Rectal smooth muscle tissue (tissue), 1 donor: ENCODE measurements around the gene ZMIZ2.

Source experiments
- H3K27ac ChIP-seq: one replicate; pipeline ENCODE4 v1.7.0; 2013; ENCODE audit warnings: low read depth, low read length, inconsistent platforms
- H3K27me3 ChIP-seq: one replicate; pipeline ENCODE4 v1.7.0; 2013; ENCODE audit warnings: low read length; ENCODE audit not compliant: control insufficient read depth, insufficient read depth
- H3K36me3 ChIP-seq: one replicate; pipeline ENCODE4 v1.7.0; 2013; ENCODE audit warnings: low read length; ENCODE audit not compliant: control insufficient read depth, insufficient read depth
- H3K4me1 ChIP-seq: one replicate; pipeline ENCODE4 v1.7.0; 2013; ENCODE audit warnings: low read length; ENCODE audit not compliant: control insufficient read depth, insufficient read depth
- H3K4me3 ChIP-seq: one replicate; pipeline ENCODE4 v1.7.0; 2013; ENCODE audit warnings: low read length
- H3K9ac ChIP-seq: one replicate; pipeline ENCODE4 v1.7.0; 2013; ENCODE audit warnings: low read length

Gene ZMIZ2

DNA sequence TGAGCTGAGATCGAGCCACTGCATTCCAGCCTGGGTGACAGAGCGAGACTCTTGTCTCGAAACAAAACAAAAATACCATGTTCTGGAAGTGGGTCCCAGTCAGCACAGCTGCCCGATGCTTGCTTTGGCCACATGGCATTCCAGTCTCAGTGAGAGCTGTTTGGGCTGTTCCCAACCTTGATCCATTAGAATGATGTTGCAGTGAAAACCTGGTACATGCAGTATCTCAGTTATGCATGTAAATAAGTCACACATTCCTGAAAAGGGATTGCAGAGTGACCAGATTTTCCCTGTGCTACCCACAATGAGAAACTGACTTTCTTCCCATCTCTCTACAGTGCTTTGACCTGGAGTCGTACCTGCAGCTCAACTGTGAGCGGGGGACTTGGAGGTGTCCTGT lies 15.4 kb downstream of the ZMIZ2 start:
- peaks cover 52% of the 10 kb centered on the region for H3K36me3 ChIP-seq
- H3K27me3 ChIP-seq, result no peaks in the 10 kb centered on the region
- no peak overlapping the region for H3K27ac ChIP-seq
- no peak overlapping the region for H3K9ac ChIP-seq
- peaks cover 18% of the 10 kb centered on the region for H3K4me1 ChIP-seq
- H3K4me3 ChIP-seq, result no peak overlapping the region

GRCh38 chr7:44764665-44765578 lies 16.3 kb downstream of the ZMIZ2 start:
- Histone ChIP-seq H3K36me3 (peaks cover 52% of the 10 kb centered on the region), H3K4me1 (peaks cover 27% of the 10 kb centered on the region), H3K4me3 (no peak overlapping the region), H3K27me3 (no peaks in the 10 kb centered on the region), H3K9ac (no peak overlapping the region), H3K27ac (no peak overlapping the region)

GRCh38 chr7:44765579-44766415 lies 17.1 kb downstream of the ZMIZ2 start:
- H3K27ac ChIP-seq, result no peak overlapping the region
- no peak overlapping the region for H3K9ac ChIP-seq
- peaks cover 46% of the 10 kb centered on the region for H3K36me3 ChIP-seq
- no peaks in the 10 kb centered on the region for H3K27me3 ChIP-seq
- H3K4me1 ChIP-seq, result peaks cover 31% of the 10 kb centered on the region
- H3K4me3 ChIP-seq, result no peak overlapping the region

DNA sequence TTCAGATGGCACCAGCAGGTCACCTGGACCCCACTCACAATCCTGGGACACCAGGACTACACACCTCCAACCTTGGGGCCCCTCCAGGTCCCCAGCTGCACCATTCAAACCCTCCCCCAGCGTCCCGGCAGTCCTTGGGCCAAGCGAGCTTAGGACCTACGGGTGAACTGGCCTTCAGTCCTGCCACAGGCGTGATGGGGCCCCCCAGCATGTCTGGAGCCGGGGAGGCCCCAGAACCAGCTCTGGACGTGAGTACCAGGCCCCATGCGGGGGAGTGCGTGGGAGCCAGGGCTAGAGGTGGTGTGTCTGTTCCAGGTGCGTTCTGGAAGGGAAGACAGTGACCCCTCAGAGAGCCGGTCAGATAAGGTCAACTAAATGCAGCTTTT lies 17.8 kb downstream of the ZMIZ2 start:
- Histone ChIP-seq H3K27ac (no peak overlapping the region), H3K9ac (no peak overlapping the region), H3K4me3 (no peak overlapping the region), H3K36me3 (peaks cover 40% of the 10 kb centered on the region), H3K4me1 (peaks cover 31% of the 10 kb centered on the region), H3K27me3 (no peaks in the 10 kb centered on the region)

DNA sequence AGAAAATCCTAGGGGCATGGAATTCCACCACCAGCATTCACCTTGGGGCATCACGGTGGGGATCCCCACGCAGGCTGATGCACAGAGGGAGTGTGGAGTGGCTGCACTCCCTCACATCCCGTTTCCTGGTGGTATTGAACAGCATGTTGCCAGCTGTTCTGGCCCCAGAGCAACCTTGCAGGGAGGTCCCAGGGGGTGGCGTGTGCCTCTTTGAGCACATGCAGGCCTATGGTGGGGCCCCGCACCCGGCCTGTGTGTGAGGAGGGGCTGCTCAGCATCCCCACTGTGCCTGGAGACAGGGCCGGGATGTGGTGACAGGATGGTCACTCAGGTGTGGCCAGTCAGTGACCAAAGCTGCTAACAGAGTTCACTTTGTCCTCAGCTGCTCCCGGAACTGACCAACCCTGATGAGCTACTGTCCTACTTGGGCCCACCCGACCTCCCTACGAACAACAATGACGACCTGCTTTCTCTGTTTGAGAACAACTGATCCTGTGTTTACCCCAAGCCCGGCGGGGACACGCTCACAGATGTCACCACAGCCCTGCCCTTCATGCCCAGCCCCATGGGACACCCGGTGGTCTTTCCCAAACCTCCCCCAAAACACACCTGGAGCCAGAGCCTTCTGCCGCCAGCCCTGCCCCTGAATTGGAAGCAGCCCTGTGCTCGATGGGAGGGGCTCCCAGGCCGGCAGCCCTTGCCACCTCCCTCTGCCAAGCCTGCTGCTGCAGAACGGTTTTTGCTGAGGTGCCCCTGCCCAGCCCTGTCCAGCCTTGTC lies 18.7 kb downstream of the ZMIZ2 start:
- Histone ChIP-seq H3K36me3 (peaks cover 38% of the 10 kb centered on the region), H3K4me3 (no peak overlapping the region), H3K9ac (peak overlapping the region; percentile 21), H3K4me1 (peaks cover 27% of the 10 kb centered on the region), H3K27me3 (no peaks in the 10 kb centered on the region), H3K27ac (peak overlapping the region; percentile 78)

GRCh38 chr7:44767912-44768627 lies 19.4 kb downstream of the ZMIZ2 start:
- Histone ChIP-seq H3K4me1 (peaks cover 26% of the 10 kb centered on the region), H3K27me3 (no peaks in the 10 kb centered on the region), H3K36me3 (peaks cover 32% of the 10 kb centered on the region), H3K4me3 (no peak overlapping the region), H3K27ac (peak overlapping the region; percentile 78), H3K9ac (peak overlapping the region; percentile 21)

DNA sequence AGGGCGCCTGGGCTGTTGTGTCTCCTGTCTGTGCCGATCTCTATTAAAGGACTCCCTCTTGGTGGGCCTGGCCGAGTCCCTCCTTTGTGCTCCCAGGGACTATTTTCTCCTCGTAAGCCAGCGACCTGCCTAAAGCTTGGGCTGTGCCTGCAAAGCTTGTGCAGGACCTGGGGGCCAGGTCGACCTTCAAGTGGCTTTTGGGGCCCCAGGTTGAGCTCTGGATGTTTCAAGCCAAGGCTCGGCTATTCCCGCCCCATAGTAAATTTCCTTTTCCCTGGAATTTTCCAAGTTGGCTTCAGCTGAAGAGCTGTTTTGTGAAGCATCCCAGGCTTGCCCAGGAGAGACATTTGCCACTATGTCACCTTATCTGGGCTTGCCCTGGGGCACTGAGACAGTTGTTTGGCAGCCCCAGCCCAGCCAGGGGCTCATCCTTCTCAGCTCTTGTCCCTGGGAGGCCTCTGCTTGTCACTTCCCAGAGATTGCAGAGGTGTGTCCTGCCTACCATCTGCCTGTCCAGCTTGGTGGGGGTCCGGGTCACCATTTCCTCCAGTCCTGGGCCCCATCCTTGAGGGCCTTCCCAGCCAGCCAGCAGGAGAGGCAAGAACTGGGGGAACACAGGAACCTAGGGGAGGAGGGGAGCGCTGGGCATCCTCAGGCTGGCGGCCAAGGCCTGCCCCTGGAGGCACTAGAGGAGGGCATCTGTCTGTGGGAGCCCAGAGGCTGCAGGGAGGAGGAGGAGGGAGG lies 20.2 kb downstream of the ZMIZ2 start:
- peak overlapping the region; percentile 78 for H3K27ac ChIP-seq
- H3K9ac ChIP-seq, result no peak overlapping the region
- H3K4me3 ChIP-seq, result no peak overlapping the region
- H3K27me3 ChIP-seq, result no peaks in the 10 kb centered on the region
- peaks cover 29% of the 10 kb centered on the region for H3K36me3 ChIP-seq
- peaks cover 26% of the 10 kb centered on the region for H3K4me1 ChIP-seq

DNA sequence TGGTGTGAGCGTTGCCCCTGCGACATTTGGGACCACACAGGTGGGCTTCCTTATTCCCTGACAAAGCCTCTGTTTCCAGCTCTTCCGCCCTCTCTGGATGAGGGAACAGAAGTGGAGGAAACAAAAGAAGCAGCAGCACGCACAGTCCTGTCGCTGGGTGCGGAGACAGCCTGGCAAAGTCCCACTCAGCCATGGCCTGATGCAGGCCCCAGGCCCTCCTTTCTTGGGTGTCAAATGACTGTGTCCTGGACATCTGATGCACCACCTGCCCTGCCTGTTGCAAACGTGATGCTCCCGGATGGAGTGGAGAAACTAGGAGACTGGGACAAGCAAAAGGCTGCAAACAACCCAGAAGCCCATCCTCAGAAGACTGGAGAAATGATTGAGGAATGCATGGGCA lies 20.7 kb downstream of the ZMIZ2 start:
- Histone ChIP-seq H3K4me1 (peaks cover 26% of the 10 kb centered on the region), H3K4me3 (no peak overlapping the region), H3K27me3 (no peaks in the 10 kb centered on the region), H3K27ac (peak overlapping the region; percentile 78), H3K36me3 (peaks cover 24% of the 10 kb centered on the region), H3K9ac (no peak overlapping the region)

DNA sequence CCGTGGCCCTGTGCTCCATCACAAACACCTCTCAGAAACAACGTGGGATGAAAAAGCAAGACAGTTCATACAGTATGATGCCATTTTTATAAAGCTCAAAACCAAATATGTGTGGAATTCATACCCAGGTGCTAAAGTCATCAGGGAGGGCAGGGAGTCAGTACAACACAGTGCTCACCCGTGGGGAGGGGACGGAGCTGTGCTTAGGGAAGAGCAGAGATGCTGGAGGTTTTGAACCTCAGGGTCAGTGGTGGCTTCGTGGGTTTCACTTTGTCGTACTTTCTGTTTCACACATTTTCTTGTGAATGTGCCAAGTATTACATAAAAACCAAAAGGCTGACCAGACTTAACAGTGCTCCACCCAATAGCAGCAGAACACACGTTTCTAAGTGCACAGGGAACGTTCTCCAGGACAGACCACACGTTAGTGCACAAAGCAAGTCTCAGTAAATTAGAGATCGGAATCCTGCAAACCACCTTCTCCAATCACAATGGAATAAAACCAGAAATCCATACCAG lies 21.2 kb downstream of the ZMIZ2 start:
- Histone ChIP-seq H3K36me3 (peaks cover 19% of the 10 kb centered on the region), H3K27ac (peak overlapping the region; percentile 78), H3K4me3 (no peak overlapping the region), H3K9ac (no peak overlapping the region), H3K27me3 (no peaks in the 10 kb centered on the region), H3K4me1 (peaks cover 26% of the 10 kb centered on the region)

DNA sequence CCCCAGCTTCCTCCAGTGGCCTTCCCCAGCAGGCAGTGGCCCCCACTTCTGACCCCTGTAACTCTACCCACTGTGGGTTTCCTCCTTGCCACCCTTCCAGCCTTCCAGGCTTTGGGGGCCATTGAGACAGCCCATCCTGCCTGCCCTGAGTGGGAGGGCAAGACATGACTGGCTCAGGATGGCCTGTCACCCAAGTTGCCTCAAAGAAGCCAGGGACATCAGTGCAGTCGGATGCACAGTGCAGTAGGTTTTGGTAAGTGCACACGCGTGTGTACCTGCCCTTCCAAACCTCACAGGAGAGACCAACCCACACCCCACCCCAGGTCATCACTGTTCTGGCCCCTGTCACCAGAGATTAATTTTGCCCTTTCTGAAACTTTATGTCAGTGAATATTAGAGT lies 22.7 kb downstream of the ZMIZ2 start:
- no peak overlapping the region for H3K4me3 ChIP-seq

DNA sequence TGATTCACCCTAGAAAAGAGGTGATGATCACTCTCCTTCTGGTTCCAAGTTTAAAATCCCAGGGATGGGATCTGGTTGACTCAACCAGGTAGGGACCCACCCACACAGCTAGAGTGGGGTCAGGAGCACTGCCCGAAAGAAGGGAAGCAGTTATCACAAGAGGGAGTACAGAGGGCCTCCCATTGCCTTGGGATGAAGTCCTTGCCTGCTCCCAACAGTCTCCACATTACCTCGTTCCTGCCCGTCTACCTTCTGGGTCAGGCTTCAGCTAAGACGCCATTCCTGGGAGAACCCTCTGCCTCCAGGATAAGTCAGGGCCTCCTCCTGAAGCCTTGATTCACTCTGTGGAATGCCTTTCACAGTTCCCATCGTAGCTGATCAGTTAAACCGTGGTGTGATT lies 23.8 kb downstream of the ZMIZ2 start:
- Histone ChIP-seq H3K4me1 (peaks cover 26% of the 10 kb centered on the region), H3K27ac (no peak overlapping the region), H3K36me3 (no peaks in the 10 kb centered on the region), H3K27me3 (no peaks in the 10 kb centered on the region), H3K9ac (no peak overlapping the region), H3K4me3 (no peak overlapping the region)

More for the DNA sequence above, 22.7 kb downstream of the ZMIZ2 start:
- Histone ChIP-seq H3K27ac (no peak overlapping the region), H3K4me1 (peaks cover 26% of the 10 kb centered on the region), H3K36me3 (peaks cover 9% of the 10 kb centered on the region), H3K9ac (no peak overlapping the region), H3K27me3 (no peaks in the 10 kb centered on the region)
